ENCODE results near the gene ACSL5. TPM values are rescaled to one million over a fixed set of nuclear protein-coding genes. Genes with fewer than 3 reads are reported as not detected.

ACSL5 gene
- total RNA-seq, 1 donor from 2014 or later: 1.5 TPM

GRCh38 chr10:112338957-112339356 lies 35.0 kb upstream of the ACSL5 start:
- no peak for TF ChIP-seq CTCF (IDR thresholded peaks at IDR 0.05; ENCODE audit: insufficient read depth, low read length, poor library complexity, severe bottlenecking)
- no peak for DNase-seq (ENCODE audit: low read depth)
- Histone ChIP-seq H3K27me3 (ENCODE audit: control insufficient read depth, insufficient read depth, low read length) (peaks cover 3% of the 10 kb centered on the region), H3K4me3 (ENCODE audit: low read depth, low read length) (no peak overlapping the region), H3K36me3 (ENCODE audit: control insufficient read depth, insufficient read depth, low read length) (no peaks in the 10 kb centered on the region)

- peaks cover 3% of the 10 kb centered on the region for H3K27me3 ChIP-seq (ENCODE audit: control insufficient read depth, insufficient read depth, low read length)
- H3K36me3 ChIP-seq (ENCODE audit: control insufficient read depth, insufficient read depth, low read length): no peaks in the 10 kb centered on the region
Observed at GRCh38 chr10:112340601-112341000, 33.3 kb upstream of the ACSL5 start.

GRCh38 chr10:112343056-112343806 lies 30.7 kb upstream of the ACSL5 start:
- no peak overlapping the region for H3K4me3 ChIP-seq (ENCODE audit: low read depth, low read length)
- DNase-seq (ENCODE audit: low read depth): no peak
- TF ChIP-seq CTCF (IDR thresholded peaks at IDR 0.05; ENCODE audit: insufficient read depth, low read length, poor library complexity, severe bottlenecking): no peak

More at GRCh38 chr10:112340601-112341000, 33.3 kb upstream of the ACSL5 start:
- H3K4me3 ChIP-seq (ENCODE audit: low read depth, low read length): no peak overlapping the region
- no peak for TF ChIP-seq CTCF (IDR thresholded peaks at IDR 0.05; ENCODE audit: insufficient read depth, low read length, poor library complexity, severe bottlenecking)
- no peak for DNase-seq (ENCODE audit: low read depth)

GRCh38 chr10:112344261-112344660 lies 29.7 kb upstream of the ACSL5 start:
- H3K36me3 ChIP-seq (ENCODE audit: control insufficient read depth, insufficient read depth, low read length): no peaks in the 10 kb centered on the region
- no peaks in the 10 kb centered on the region for H3K27me3 ChIP-seq (ENCODE audit: control insufficient read depth, insufficient read depth, low read length)
- no peak overlapping the region for H3K4me3 ChIP-seq (ENCODE audit: low read depth, low read length)
- no peak for DNase-seq (ENCODE audit: low read depth)
- no peak for TF ChIP-seq CTCF (IDR thresholded peaks at IDR 0.05; ENCODE audit: insufficient read depth, low read length, poor library complexity, severe bottlenecking)

More at GRCh38 chr10:112343056-112343806, 30.7 kb upstream of the ACSL5 start:
- no peaks in the 10 kb centered on the region for H3K27me3 ChIP-seq (ENCODE audit: control insufficient read depth, insufficient read depth, low read length)
- no peaks in the 10 kb centered on the region for H3K36me3 ChIP-seq (ENCODE audit: control insufficient read depth, insufficient read depth, low read length)

GRCh38 chr10:112345202-112345601 lies 28.7 kb upstream of the ACSL5 start:
- DNase-seq (ENCODE audit: low read depth): no peak
- no peak for TF ChIP-seq CTCF (IDR thresholded peaks at IDR 0.05; ENCODE audit: insufficient read depth, low read length, poor library complexity, severe bottlenecking)
- H3K4me3 ChIP-seq (ENCODE audit: low read depth, low read length): no peak overlapping the region
- no peaks in the 10 kb centered on the region for H3K36me3 ChIP-seq (ENCODE audit: control insufficient read depth, insufficient read depth, low read length)
- H3K27me3 ChIP-seq (ENCODE audit: control insufficient read depth, insufficient read depth, low read length): no peaks in the 10 kb centered on the region

- H3K4me3 ChIP-seq (ENCODE audit: low read depth, low read length): no peak overlapping the region
- H3K36me3 ChIP-seq (ENCODE audit: control insufficient read depth, insufficient read depth, low read length): no peaks in the 10 kb centered on the region
- no peak for DNase-seq (ENCODE audit: low read depth)
- H3K27me3 ChIP-seq (ENCODE audit: control insufficient read depth, insufficient read depth, low read length): no peaks in the 10 kb centered on the region
- TF ChIP-seq CTCF (IDR thresholded peaks at IDR 0.05; ENCODE audit: insufficient read depth, low read length, poor library complexity, severe bottlenecking): no peak
Observed at GRCh38 chr10:112345743-112346142, 28.2 kb upstream of the ACSL5 start.
